H1 (cell line): ENCODE measurements around the gene LAMTOR3. TPM values are rescaled to one million over a fixed set of nuclear protein-coding genes. Genes with fewer than 3 reads are reported as not detected.
A peak's percentile ranks its signal among the peaks of the same experiment; 100 is the strongest.

Source experiments
- CTCF ChIA-PET: fragments of 300-600 bp; sonication (Branson Sonifier 250); formaldehyde crosslinking; loops from one replicate; lab custom pipeline; 2021; ENCODE audit not compliant: partially characterized antibody; lab: Charles Lee
- POLR2A ChIA-PET: fragments of 300-600 bp; sonication (Branson Sonifier 250); formaldehyde crosslinking; loops from one replicate; lab custom pipeline; 2021; ENCODE audit warnings: inconsistent platforms; ENCODE audit not compliant: partially characterized antibody; lab: Charles Lee
- DNase-seq, 2 experiments: peaks; one replicate each; pipeline versions ENCODE4 v3.0.0 to v3.0.0-alpha.2; 2010 to 2022; ENCODE audit warnings: low spot score in 2 of 2, low read depth in 1 of 2, mixed read lengths in 1 of 2
- FAIRE-seq: peaks from 2 replicates; lab custom pipeline; 2011; peaks lifted over from hg19 to GRCh38; lab: Jason Lieb, UNC
- H2AFZ ChIP-seq: 2 replicates; pipeline ENCODE4 v1.8.1; 2012; ENCODE audit warnings: low read length, inconsistent platforms
- H2AK5ac ChIP-seq: 2 replicates; pipeline ENCODE4 v1.6.1; 2013; ENCODE audit warnings: low read depth, low read length
- H2BK120ac ChIP-seq: replicated peaks from 2 replicates; pipeline ENCODE3; 2013; ENCODE audit warnings: low read depth, low read length, inconsistent platforms
- H2BK12ac ChIP-seq: 2 replicates; pipeline ENCODE4 v1.6.1; 2013; ENCODE audit warnings: low read depth, low read length
- H2BK15ac ChIP-seq: 2 replicates; pipeline ENCODE4 v1.6.1; 2013; ENCODE audit warnings: low read length
- H2BK20ac ChIP-seq: 2 replicates; pipeline ENCODE4 v1.6.1; 2013; ENCODE audit warnings: low read length
- H2BK5ac ChIP-seq: 2 replicates; pipeline ENCODE4 v1.6.1; 2013; ENCODE audit warnings: low read depth, low read length
- H3K14ac ChIP-seq: 2 replicates; pipeline ENCODE4 v1.6.1; 2013; ENCODE audit warnings: inconsistent platforms; ENCODE audit not compliant: insufficient read length
- H3K18ac ChIP-seq: 2 replicates; pipeline ENCODE4 v1.6.1; 2013; ENCODE audit warnings: low read length; ENCODE audit errors: extremely low read depth
- H3K23ac ChIP-seq: 2 replicates; pipeline ENCODE4 v1.6.1; 2013; ENCODE audit warnings: inconsistent platforms; ENCODE audit not compliant: insufficient read length
- H3K23me2 ChIP-seq: 2 replicates; pipeline ENCODE4 v1.6.1; 2013; ENCODE audit warnings: low read depth, low read length
- H3K27ac ChIP-seq: 2 replicates; pipeline ENCODE4 v1.6.1; 2011; ENCODE audit warnings: low read depth, low read length, inconsistent platforms
- H3K27me3 ChIP-seq, 4 experiments: replicated peaks in 1 of 4; 1 replicate in 1 of 4; 2 replicates in 3 of 4; pipeline versions ENCODE4 v1.6.1 to v1.8.1; 2011 to 2013; ENCODE audit warnings: low read length in 3 of 4, mild to moderate bottlenecking in 3 of 4, inconsistent platforms in 2 of 4, mixed read lengths in 2 of 4, moderate library complexity in 1 of 4; ENCODE audit not compliant: control insufficient read depth in 3 of 4, insufficient read depth in 3 of 4; ENCODE audit errors: extremely low read depth in 1 of 4
- H3K36me3 ChIP-seq, 4 experiments: 2 replicates each; pipeline versions ENCODE4 v1.6.1 to v1.8.1; 2011 to 2013; ENCODE audit warnings: mild to moderate bottlenecking in 4 of 4, low read length in 3 of 4, moderate library complexity in 2 of 4, control low read depth in 1 of 4, inconsistent platforms in 1 of 4; ENCODE audit not compliant: insufficient read depth in 4 of 4, control insufficient read depth in 2 of 4
- H3K4ac ChIP-seq: replicated peaks from 2 replicates; pipeline ENCODE3; 2013; ENCODE audit warnings: low read length, low read depth, mixed read lengths, inconsistent platforms; ENCODE audit not compliant: insufficient read length
- H3K4me1 ChIP-seq, 4 experiments: replicated peaks in 1 of 4; 1 replicate in 1 of 4; 2 replicates in 3 of 4; pipeline versions ENCODE4 v1.6.1 to v1.8.1; 2011 to 2013; ENCODE audit warnings: low read length in 3 of 4, inconsistent platforms in 2 of 4, mixed read lengths in 1 of 4; ENCODE audit not compliant: insufficient read depth in 4 of 4, control insufficient read depth in 3 of 4
- H3K4me2 ChIP-seq, 2 experiments: 2 replicates each; pipeline versions ENCODE4 v1.6.1 to v1.8.1; 2011 to 2013; ENCODE audit warnings: low read depth in 2 of 2, low read length in 2 of 2, control low read depth in 1 of 2, inconsistent platforms in 1 of 2, mild to moderate bottlenecking in 1 of 2; ENCODE audit not compliant: insufficient read depth in 1 of 2
- H3K4me3 ChIP-seq, 4 experiments: fragments of 200-600, 300-600 bp in 1 of 4; sonication (generic), shearing (Covaris generic), sonication (Bioruptor Twin) in 1 of 4; 2 replicates each; pipeline versions ENCODE4 v1.5.1 to v1.8.1; 2011 to 2016; ENCODE audit warnings: low read length in 4 of 4, low read depth in 3 of 4, control low read depth in 2 of 4, inconsistent platforms in 2 of 4, mild to moderate bottlenecking in 2 of 4, mixed read lengths in 1 of 4, moderate library complexity in 1 of 4; ENCODE audit not compliant: insufficient read depth in 2 of 4; ENCODE audit errors: extremely low read depth in 1 of 4
- H3K56ac ChIP-seq: replicated peaks from 2 replicates; pipeline ENCODE3; 2013; ENCODE audit warnings: low read depth, mild to moderate bottlenecking, mixed read lengths, low read length, inconsistent platforms; ENCODE audit not compliant: insufficient read length
- H3K79me1 ChIP-seq: 2 replicates; pipeline ENCODE4 v1.6.1; 2013; ENCODE audit warnings: low read depth, low read length, control low read depth
- H3K79me2 ChIP-seq, 2 experiments: 2 replicates each; pipeline versions ENCODE4 v1.6.1 to v1.8.1; 2012 to 2013; ENCODE audit warnings: low read length in 2 of 2, mild to moderate bottlenecking in 2 of 2, inconsistent platforms in 1 of 2; ENCODE audit not compliant: insufficient read depth in 2 of 2, control insufficient read depth in 1 of 2
- H3K9ac ChIP-seq, 4 experiments: replicated peaks in 1 of 4; 1 replicate in 1 of 4; 2 replicates in 3 of 4; pipeline versions ENCODE4 v1.6.1 to v1.8.1; 2011 to 2013; ENCODE audit warnings: low read depth in 3 of 4, low read length in 3 of 4, control low read depth in 2 of 4, mild to moderate bottlenecking in 2 of 4, moderate library complexity in 2 of 4, inconsistent platforms in 1 of 4; ENCODE audit errors: extremely low read depth in 1 of 4
- H3K9me3 ChIP-seq, 2 experiments: 2 replicates each; pipeline versions ENCODE4 v1.6.1 to v1.8.1; 2012 to 2013; ENCODE audit warnings: mild to moderate bottlenecking in 2 of 2, moderate library complexity in 2 of 2, control low read depth in 1 of 2, inconsistent platforms in 1 of 2, low read depth in 1 of 2, low read length in 1 of 2, mixed read lengths in 1 of 2; ENCODE audit not compliant: insufficient read depth in 2 of 2
- H4K20me1 ChIP-seq, 2 experiments: replicated peaks in 1 of 2; 2 replicates each; pipeline versions ENCODE3 to v1.8.1; 2011 to 2013; ENCODE audit warnings: inconsistent platforms in 2 of 2, low read length in 2 of 2, mild to moderate bottlenecking in 1 of 2; ENCODE audit not compliant: insufficient read depth in 2 of 2, control insufficient read depth in 1 of 2
- H4K5ac ChIP-seq: 2 replicates; pipeline ENCODE4 v1.6.1; 2013; ENCODE audit warnings: low read length, low read depth, mixed read lengths, inconsistent platforms; ENCODE audit not compliant: insufficient read length
- H4K8ac ChIP-seq: 2 replicates; pipeline ENCODE4 v1.8.0; 2013; ENCODE audit warnings: mild to moderate bottlenecking, moderate library complexity, low read length, inconsistent platforms; ENCODE audit not compliant: insufficient read depth; ENCODE audit errors: extremely low read depth
- H4K91ac ChIP-seq: replicated peaks from 2 replicates; pipeline ENCODE3; 2013; ENCODE audit warnings: low read length, mixed read lengths, inconsistent platforms; ENCODE audit not compliant: insufficient read length
- CTCF ChIP-seq, 3 experiments: IDR thresholded peaks; 1 replicate in 2 of 3; 2 replicates in 1 of 3; pipeline versions ENCODE4 v1.5.1 to v1.6.1; 2011; ENCODE audit warnings: low read length in 3 of 3, mild to moderate bottlenecking in 3 of 3, inconsistent platforms in 2 of 3, low read depth in 1 of 3, moderate library complexity in 1 of 3; ENCODE audit not compliant: insufficient read depth in 1 of 3; ENCODE audit errors: control extremely low read depth in 1 of 3
- WGBS, 2 experiments: shearing (Covaris generic) in 1 of 2; methylation state at CpG; one replicate each; pipeline versions ENCODE4 v1.1.6 to v1.1.7; 2013 to 2015; ENCODE audit warnings: low lambda C conversion rate in 2 of 2, mixed read lengths in 2 of 2, inconsistent platforms in 1 of 2, low coverage in 1 of 2, missing lambda C conversion rate in 1 of 2; ENCODE audit not compliant: insufficient replicate concordance in 2 of 2, insufficient coverage in 1 of 2, insufficient read length in 1 of 2; ENCODE audit errors: extremely low coverage in 1 of 2, missing lambda C conversion rate in 1 of 2; 5-methylcytosine and 5-hydroxymethylcytosine counted together
- polyA plus RNA-seq, 7 experiments: library from polyadenylated mRNA; depleted of rRNA in 3 of 7; stranded (reverse) in 5 of 7; unstranded in 2 of 7; fragments of >200 nt in 5 of 7; fragments of 200-250 nt in 2 of 7; gene quantifications; 1 replicate in 5 of 7; 2 replicates in 1 of 7; 4 replicates in 1 of 7; pipeline versions ENCODE4 v1.2.1 to v1.2.3, GENCODE V29; 2011 to 2013; ENCODE audit warnings: missing spikeins in 2 of 7, mixed read lengths in 2 of 7
- total RNA-seq: library from RNA; stranded (reverse); fragmentation: NEBNext Ultra II Directional; extraction: Animal tissue kit (Norgen Biotek cat#: 25700); gene quantifications from 2 replicates; pipeline ENCODE4 v1.2.1, GENCODE V29; 2021

Gene LAMTOR3
- total and polyA plus RNA-seq, 2 of the 8 experiments (the other 6 are each of a cell fraction or from before 2014, with no cell fraction given), result 25.1 to 34.4 TPM

GRCh38 chr4:99893029-99893428 lies 1.2 kb downstream of the LAMTOR3 start:
- H3K9ac ChIP-seq, result no peak overlapping the region

More at GRCh38 chr4:99893029-99893428, 1.2 kb downstream of the LAMTOR3 start:
- Histone ChIP-seq H3K14ac (no peak overlapping the region), H2AK5ac (no peak overlapping the region), H3K27ac (no peak overlapping the region), H3K23me2 (peaks cover 4% of the 10 kb centered on the region; the same call in 1 of the 2 replicates), H3K27me3 (no peaks in the 10 kb centered on the region), H2BK20ac (no peak overlapping the region), H4K91ac (no peak overlapping the region), H3K79me1 (no peaks in the 10 kb centered on the region), H4K5ac (no peak overlapping the region), H2BK5ac (no peak overlapping the region), H3K4me1 (peaks cover 0 to 3% (median 0%) of the 10 kb centered on the region in 4 experiments; a peak in 1 of 7 replicates), H3K36me3 (no peaks in the 10 kb centered on the region; a peak in 1 of 8 replicates), H4K20me1 (no peaks in the 10 kb centered on the region), H2AFZ (no peak overlapping the region), H3K18ac (no peak overlapping the region), H3K56ac (no peak overlapping the region), H3K4ac (no peak overlapping the region), H2BK120ac (no peak overlapping the region), H3K4me3 (peak overlapping the region; percentile 84 to 99 (median 90); a peak in 6 of 8 replicates), H3K4me2 (peak overlapping the region; percentile 80 to 85; a peak in 3 of 4 replicates), H3K9me3 (no peaks in the 10 kb centered on the region), H3K23ac (no peak overlapping the region), H2BK12ac (no peak overlapping the region), H4K8ac (no peak overlapping the region), H3K79me2 (peaks cover 4 to 29% of the 10 kb centered on the region in 2 experiments; a peak in 3 of 4 replicates), H2BK15ac (no peak overlapping the region)
- no peak for TF ChIP-seq CTCF (IDR thresholded peaks at IDR 0.05; ENCODE audit: control extremely low read depth in 1 of 3, insufficient read depth in 1 of 3, low read depth in 1 of 3, low read length in 3 of 3)
- CTCF ChIA-PET, result interaction anchor here (0.7 kb wide), 1 partner anchor 735 kb away, joined by 3 read pairs; no protein-coding TSS in a partner anchor
- WGBS, 2 experiments, result 88% methylated on average over 8 of the region's 8 CpGs; no CpG with 5 or more reads in 1 of the 2 experiments
- FAIRE-seq (no peak), DNase-seq (no peak)
- POLR2A ChIA-PET, result interaction anchor here (0.7 to 6.6 kb wide), 2 partner anchors 54 to 117 kb away, joined by 3 to 83 read pairs; partner anchors contain the start of gene DNAJB14
